Pancreas (tissue), 10 donors: ENCODE results near the gene FPR2. TPM values are rescaled to one million over a fixed set of nuclear protein-coding genes. Genes with fewer than 3 reads are reported as not detected.

Experiments used
- ATAC-seq, 4 donors: fragments of 200-7000 bp; cut with Tn5 transposase; one replicate each; pipeline versions ENCODE4 v1.8.0 to v1.9.1; 2020; ENCODE audit warnings: mild to moderate bottlenecking in 4 of 4, moderate library complexity in 4 of 4
- DNase-seq, 6 donors: peaks; one replicate each; pipeline ENCODE4 v3.0.0-alpha.2; 2020
- FAIRE-seq: peaks from 2 replicates; lab custom pipeline; 2012; peaks lifted over from hg19 to GRCh38; lab: Jason Lieb, UNC
- H3K27ac ChIP-seq, 4 donors: fragments of 200-600 bp; sonication (generic); 1 replicate in 3 of 4; 2 replicates in 1 of 4; pipeline versions ENCODE4 v1.5.0 to v1.8.0; 2020
- H3K27me3 ChIP-seq, 4 donors: fragments of 200-600 bp; one replicate each; pipeline ENCODE4 v1.8.0; 2021
- H3K36me3 ChIP-seq, 3 donors: fragments of 200-600 bp; sonication (generic) in 1 of 3; one replicate each; pipeline versions ENCODE4 v1.5.0 to v1.8.0; 2020 to 2021
- H3K4me1 ChIP-seq, 3 donors: fragments of 200-600 bp; one replicate each; pipeline ENCODE4 v1.8.0; 2021
- H3K4me3 ChIP-seq, 4 donors: fragments of 200-600 bp; sonication (generic) in 2 of 4; one replicate each; pipeline versions ENCODE4 v1.5.0 to v1.8.0; 2020 to 2021
- H3K9me3 ChIP-seq, 4 donors: fragments of 200-600 bp; one replicate each; pipeline ENCODE4 v1.8.0; 2021
- WGBS, 2 donors: extraction: QIAGEN DNeasy Blood & Tissue Kit; methylation state at CpG; one replicate each; pipeline ENCODE4 v1.1.7; 2013; 5-methylcytosine and 5-hydroxymethylcytosine counted together
- intact Hi-C, 3 donors: fragments of 100-400 bp; cut with DNase I; formaldehyde crosslinking; loops; one replicate each; pipeline versions ENCODE4 v1.11.1 to v1.14.2; 2022
- polyA plus RNA-seq, 2 donors: library from polyadenylated mRNA; stranded (reverse); fragments of 200-250 nt; gene quantifications; one replicate each; pipeline ENCODE4 v1.2.3, GENCODE V29; 2013
- total RNA-seq, 6 donors: library from RNA; stranded (reverse); fragmentation: NEBNext Ultra II Directional in 4 of 6; extraction: Animal tissue kit (Norgen Biotek cat#: 25700) in 4 of 6; gene quantifications; one replicate each; pipeline versions ENCODE4 v1.2.1 to v1.2.4, GENCODE V29; 2021 to 2023
- TF ChIP-seq, protein P1 (sequence below), 4 donors: fragments of 200-600 bp; sonication (generic) in 3 of 4; IDR thresholded peaks; one replicate each; pipeline versions ENCODE4 v1.5.0 to v1.8.0; 2021; ENCODE audit warnings: antibody characterized with exemption in 4 of 4
- donor health status: healthy with polysubstance abuse.
- donor health status: DM: no; HTN: no; CAD: no; lungs with moderate emphysema.
- donor health status: DM: no; HTN: no; CAD: no.
- donor health status: control.
- donor health status: control.
- donor health status: Bipolar disorder and iron deficiency.
- donor health status: DM: yes; HTN: yes; CAD: no.
- donor health status: DM: no; HTN: no; CAD: no.
- donor health status: DM: no; HTN: no; CAD: no.
- donor health status: DM: yes; HTN: yes; CAD: no.

Gene FPR2
- total and polyA plus RNA-seq, 8 donors, result 0.14 to 1.3 (median 0.67) TPM; not detected in 3

DNA sequence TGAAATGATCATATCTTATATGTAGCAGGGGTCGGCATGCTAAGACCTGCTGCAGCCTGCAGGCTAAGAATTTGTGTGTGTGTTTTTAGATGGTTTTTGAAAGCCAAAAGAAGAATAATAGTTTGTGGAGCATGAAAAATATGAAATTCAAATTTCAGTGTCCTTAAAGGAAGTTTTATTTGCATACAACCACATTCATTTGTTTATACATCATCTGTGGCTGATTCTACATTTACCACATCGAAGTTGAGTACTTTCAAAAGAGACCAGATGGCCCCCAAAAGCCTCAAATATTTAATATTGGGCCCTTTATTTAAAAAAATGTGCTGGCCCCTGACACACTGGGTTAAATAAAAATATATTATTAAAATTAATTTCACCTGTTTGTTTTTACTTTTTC lies 38.5 kb upstream of the FPR2 start:
- no peak overlapping the region for H3K4me3 ChIP-seq
- H3K4me1 ChIP-seq, result no peaks in the 10 kb centered on the region
- no peaks in the 10 kb centered on the region for H3K9me3 ChIP-seq
- intact Hi-C loops, result no loop called here
- DNase-seq (no peak), FAIRE-seq (no peak), ATAC-seq (no peak)
- no peaks in the 10 kb centered on the region for H3K36me3 ChIP-seq
- peaks cover 0 to 23% (median 0%) of the 10 kb centered on the region in 4 donors for H3K27me3 ChIP-seq
- TF ChIP-seq, protein P1, sequence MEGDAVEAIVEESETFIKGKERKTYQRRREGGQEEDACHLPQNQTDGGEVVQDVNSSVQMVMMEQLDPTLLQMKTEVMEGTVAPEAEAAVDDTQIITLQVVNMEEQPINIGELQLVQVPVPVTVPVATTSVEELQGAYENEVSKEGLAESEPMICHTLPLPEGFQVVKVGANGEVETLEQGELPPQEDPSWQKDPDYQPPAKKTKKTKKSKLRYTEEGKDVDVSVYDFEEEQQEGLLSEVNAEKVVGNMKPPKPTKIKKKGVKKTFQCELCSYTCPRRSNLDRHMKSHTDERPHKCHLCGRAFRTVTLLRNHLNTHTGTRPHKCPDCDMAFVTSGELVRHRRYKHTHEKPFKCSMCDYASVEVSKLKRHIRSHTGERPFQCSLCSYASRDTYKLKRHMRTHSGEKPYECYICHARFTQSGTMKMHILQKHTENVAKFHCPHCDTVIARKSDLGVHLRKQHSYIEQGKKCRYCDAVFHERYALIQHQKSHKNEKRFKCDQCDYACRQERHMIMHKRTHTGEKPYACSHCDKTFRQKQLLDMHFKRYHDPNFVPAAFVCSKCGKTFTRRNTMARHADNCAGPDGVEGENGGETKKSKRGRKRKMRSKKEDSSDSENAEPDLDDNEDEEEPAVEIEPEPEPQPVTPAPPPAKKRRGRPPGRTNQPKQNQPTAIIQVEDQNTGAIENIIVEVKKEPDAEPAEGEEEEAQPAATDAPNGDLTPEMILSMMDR (IDR thresholded peaks at IDR 0.05), result no peak
- no peak overlapping the region for H3K27ac ChIP-seq
- 37 to 41% methylated on average over 2 of the region's 2 CpGs for WGBS, 2 donors

DNA sequence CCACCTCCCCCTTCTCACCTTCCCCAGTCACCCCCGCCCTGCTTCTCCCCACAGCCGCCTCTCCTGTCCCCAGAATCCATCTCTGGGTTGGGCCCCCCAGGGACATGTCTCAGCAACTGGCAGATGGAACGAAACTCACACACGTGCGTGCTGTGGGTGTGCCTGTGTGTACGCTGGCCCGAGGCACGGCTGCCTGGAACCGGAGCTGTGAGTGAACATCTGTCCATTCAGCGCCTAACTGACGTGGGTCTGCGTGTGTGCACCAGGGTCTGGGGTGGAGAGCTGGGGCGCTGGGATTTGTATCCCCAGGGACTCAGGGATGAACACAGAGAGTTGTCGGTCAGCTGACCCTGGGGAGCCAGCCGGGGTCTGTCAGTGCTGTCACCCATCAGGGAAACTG lies 36.4 kb upstream of the FPR2 start:
- FAIRE-seq (no peak), DNase-seq (no peak), ATAC-seq (no peak)
- TF ChIP-seq, protein P1 (IDR thresholded peaks at IDR 0.05), result no peak
- no peaks in the 10 kb centered on the region for H3K4me1 ChIP-seq
- no peak overlapping the region for H3K4me3 ChIP-seq
- no peaks in the 10 kb centered on the region for H3K36me3 ChIP-seq
- intact Hi-C loops, result no loop called here
- WGBS, 2 donors, result 30 to 32% methylated on average over 15 of the region's 15 CpGs
- H3K9me3 ChIP-seq, result no peaks in the 10 kb centered on the region
- H3K27ac ChIP-seq, result no peak overlapping the region
- H3K27me3 ChIP-seq, result peaks cover 0 to 12% (median 0%) of the 10 kb centered on the region in 4 donors

DNA sequence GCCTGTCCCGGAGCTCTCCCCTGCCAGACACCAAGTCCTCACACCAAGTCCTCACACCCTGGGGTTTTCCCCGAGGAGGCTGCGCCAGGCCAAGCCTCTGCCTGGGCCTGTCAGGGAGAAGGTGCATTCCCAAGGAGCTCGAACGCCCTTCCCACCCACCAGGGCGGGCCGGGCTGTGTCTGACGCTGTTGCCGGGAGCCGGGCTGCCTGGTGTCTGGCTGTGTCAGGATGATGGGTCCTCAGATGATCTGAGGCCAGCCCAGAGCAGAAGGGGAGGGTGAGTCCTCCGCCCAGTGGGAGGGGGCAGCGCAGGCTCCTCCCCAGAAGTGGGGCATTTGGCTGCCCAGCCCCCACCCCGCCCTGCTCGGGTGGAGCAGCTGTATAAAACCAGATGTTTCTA lies 34.9 kb upstream of the FPR2 start:
- H3K4me1 ChIP-seq, result no peaks in the 10 kb centered on the region
- H3K4me3 ChIP-seq, result no peak overlapping the region
- no peak overlapping the region for H3K27ac ChIP-seq
- H3K36me3 ChIP-seq, result no peaks in the 10 kb centered on the region
- H3K27me3 ChIP-seq, result peaks cover 0 to 6% (median 0%) of the 10 kb centered on the region in 4 donors
- no peak for FAIRE-seq
- no peaks in the 10 kb centered on the region for H3K9me3 ChIP-seq
- TF ChIP-seq, protein P1 (IDR thresholded peaks at IDR 0.05), result no peak
- ATAC-seq, result peak in 3 of 4 donors; percentile 21 to 72 (median 59)
- peak in 2 of 6 donors; percentile 19 to 45 for DNase-seq
- 22 to 41% methylated on average over 14 of the region's 14 CpGs for WGBS, 2 donors
- intact Hi-C loops, result no loop called here

DNA sequence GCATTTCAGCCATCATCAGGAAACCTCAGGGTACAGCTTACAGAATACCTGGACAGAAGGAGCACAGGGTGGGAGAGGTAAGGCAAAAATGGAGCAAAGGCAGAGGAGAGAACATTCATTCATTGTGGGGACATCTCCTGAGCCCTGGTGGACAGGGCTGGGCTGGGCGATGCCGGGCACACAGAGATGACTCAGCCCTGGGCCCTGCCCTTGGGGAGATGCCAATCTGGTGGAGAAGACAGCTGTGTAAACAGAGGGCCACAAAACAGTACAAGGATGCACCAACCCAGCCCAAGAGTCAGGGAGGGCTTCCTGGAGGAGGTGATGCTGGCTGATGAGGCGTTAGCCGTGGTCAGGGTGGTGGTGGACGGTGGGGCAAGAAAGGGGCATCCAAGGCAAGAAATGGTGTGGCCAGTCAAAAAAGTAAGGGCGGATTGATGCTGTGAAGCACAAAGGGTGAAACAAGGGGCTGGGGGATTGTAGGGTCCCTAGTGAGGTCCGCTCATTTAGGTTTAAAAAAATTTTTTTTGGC lies 33.6 kb upstream of the FPR2 start:
- ATAC-seq (no peak), DNase-seq (no peak)

DNA sequence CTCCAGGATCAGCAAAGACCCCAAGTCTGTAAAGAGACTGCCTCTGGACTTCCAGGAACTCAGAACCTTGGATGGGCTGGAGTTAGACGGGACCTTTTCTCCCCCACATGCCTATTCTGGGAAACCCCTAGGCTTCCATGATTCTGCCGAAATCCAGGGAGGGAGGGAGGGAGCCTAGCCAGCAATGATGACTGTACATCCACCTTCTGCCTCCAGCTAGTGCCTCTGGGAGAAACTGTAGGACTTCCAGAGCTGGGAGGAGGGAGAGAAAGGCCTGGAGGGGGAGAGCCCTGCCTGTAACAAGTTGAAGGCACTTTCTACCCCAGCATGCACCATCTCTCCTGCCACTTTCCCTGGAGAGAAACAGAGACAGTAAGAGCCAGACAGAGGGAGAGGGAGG lies 31.2 kb upstream of the FPR2 start:
- TF ChIP-seq, protein P1 (IDR thresholded peaks at IDR 0.05), result no peak
- H3K4me3 ChIP-seq, result no peak overlapping the region
- DNase-seq (no peak), ATAC-seq (no peak), FAIRE-seq (no peak)
- no peak overlapping the region for H3K27ac ChIP-seq
- H3K9me3 ChIP-seq, result no peaks in the 10 kb centered on the region
- WGBS, 2 donors, result 58 to 71% methylated on average over 2 of the region's 2 CpGs
- no peaks in the 10 kb centered on the region for H3K4me1 ChIP-seq
- H3K27me3 ChIP-seq, result no peaks in the 10 kb centered on the region
- intact Hi-C loops, result no loop called here
- no peaks in the 10 kb centered on the region for H3K36me3 ChIP-seq

More for the DNA sequence above, 33.6 kb upstream of the FPR2 start:
- no peak overlapping the region for H3K4me3 ChIP-seq
- TF ChIP-seq, protein P1 (IDR thresholded peaks at IDR 0.05), result no peak
- H3K4me1 ChIP-seq, result no peaks in the 10 kb centered on the region
- H3K36me3 ChIP-seq, result no peaks in the 10 kb centered on the region
- H3K9me3 ChIP-seq, result no peaks in the 10 kb centered on the region
- H3K27ac ChIP-seq, result no peak overlapping the region
- 57 to 69% methylated on average over 7 of the region's 7 CpGs for WGBS, 2 donors
- no peaks in the 10 kb centered on the region for H3K27me3 ChIP-seq
- FAIRE-seq, result no peak
- intact Hi-C loops, result no loop called here
